Inflammatory macrophage treated with lipopolysaccharide for 4 hours (primary cell): Measurements from ENCODE around the gene NSUN5.
"Not testable (repeated sequence)": the region's sequence is repeated elsewhere in the genome, so short reads cannot be mapped to it uniquely, and the experiment has no call there.

Experiments
- DNase-seq: peaks from one replicate; pipeline ENCODE4 v3.0.0-alpha.2; 2020

Gene NSUN5

GRCh38 chr7:73308665-73309214, at the start of gene NSUN5:
NSUN5 (minus strand) TSS chr7:73308826; CDS start chr7:73308790, 36 bp downstream.
- peak; percentile 88 for DNase-seq

GRCh38 chr7:73356159-73356558, 47.5 kb upstream of the NSUN5 start:
- no peak for DNase-seq

GRCh38 chr7:73354821-73355220, 46.2 kb upstream of the NSUN5 start:
- no peak for DNase-seq

- DNase-seq = no peak
These were observed 45.6 kb upstream of the NSUN5 start for GRCh38 chr7:73354196-73354595.

- DNase-seq = no peak
These were observed 44.6 kb upstream of the NSUN5 start for GRCh38 chr7:73353243-73353642.

GRCh38 chr7:73352784-73353183, 44.2 kb upstream of the NSUN5 start:
- no peak for DNase-seq

GRCh38 chr7:73351447-73352167, 43.0 kb upstream of the NSUN5 start:
- no peak for DNase-seq

GRCh38 chr7:73350306-73351068, 41.9 kb upstream of the NSUN5 start:
- DNase-seq = no peak

- no peak for DNase-seq
These were observed 41.1 kb upstream of the NSUN5 start for GRCh38 chr7:73349763-73350162.

- no peak for DNase-seq
These were observed 37.3 kb upstream of the NSUN5 start for GRCh38 chr7:73345951-73346350.

GRCh38 chr7:73345538-73345937, 36.9 kb upstream of the NSUN5 start:
- DNase-seq = no peak

GRCh38 chr7:73343671-73344380, 35.2 kb upstream of the NSUN5 start:
- DNase-seq = no peak

- no peak for DNase-seq
These were observed 34.0 kb upstream of the NSUN5 start for GRCh38 chr7:73342645-73343044.

- peak; percentile 76 for DNase-seq
These were observed 33.3 kb upstream of the NSUN5 start for GRCh38 chr7:73341877-73342276.

GRCh38 chr7:73340514-73340913, 31.9 kb upstream of the NSUN5 start:
- DNase-seq = no peak

- DNase-seq = no peak
These were observed 29.7 kb upstream of the NSUN5 start for GRCh38 chr7:73338321-73338720.

GRCh38 chr7:73332447-73332846, 23.8 kb upstream of the NSUN5 start:
- DNase-seq = no peak

- no peak for DNase-seq
These were observed 22.1 kb upstream of the NSUN5 start for GRCh38 chr7:73330772-73331171.

- no peak for DNase-seq
These were observed 21.4 kb upstream of the NSUN5 start for GRCh38 chr7:73329861-73330581.

GRCh38 chr7:73328696-73329095, 20.1 kb upstream of the NSUN5 start:
- no peak for DNase-seq

GRCh38 chr7:73327922-73328321, 19.3 kb upstream of the NSUN5 start, which contains the start of the genes FKBP6 and TRIM50:
FKBP6 (plus strand) TSS chr7:73328161; CDS start chr7:73328429, 268 bp downstream.
TRIM50 (minus strand) TSS chr7:73328082; CDS start chr7:73324787, 3,295 bp downstream.
- not testable (repeated sequence) for DNase-seq

GRCh38 chr7:73327449-73327848, 18.8 kb upstream of the NSUN5 start:
- DNase-seq = not testable (repeated sequence)
